Body of pancreas (tissue), 4 donors: ENCODE data around the gene MBNL1. TPM values are rescaled to one million over a fixed set of nuclear protein-coding genes. Genes with fewer than 3 reads are reported as not detected.

Source experiments
- ATAC-seq: fragments of 150-250 bp; one replicate; pipeline ENCODE4 v1.9.1; 2016
- DNase-seq, 4 donors: peaks; one replicate each; pipeline ENCODE4 v3.0.0-alpha.2; 2019
- H3K27ac ChIP-seq, 4 donors: fragments of 200-600 bp; sonication (generic); 1 replicate in 3 of 4; 2 replicates in 1 of 4; pipeline versions ENCODE4 v1.5.1 to v1.6.1; 2016 to 2019; ENCODE audit warnings: mild to moderate bottlenecking in 1 of 4, mixed read lengths in 1 of 4, moderate library complexity in 1 of 4
- H3K27me3 ChIP-seq, 2 donors: fragments of 200-600 bp; sonication (generic); one replicate each; pipeline ENCODE4 v1.6.0; 2016; ENCODE audit warnings: mild to moderate bottlenecking in 1 of 2
- H3K36me3 ChIP-seq, 2 donors: fragments of 200-600 bp; sonication (generic); replicated peaks in 1 of 2; 2 replicates each; pipeline ENCODE4 v1.5.1; 2016; ENCODE audit warnings: low read depth in 2 of 2; ENCODE audit not compliant: insufficient read depth in 1 of 2
- H3K4me1 ChIP-seq: fragments of 200-600 bp; sonication (generic); one replicate; pipeline ENCODE4 v1.6.0; 2016
- H3K4me3 ChIP-seq, 2 donors: fragments of 200-600 bp; sonication (generic); 1 replicate in 1 of 2; 2 replicates in 1 of 2; pipeline ENCODE4 v1.5.1; 2016 to 2019
- H3K9me3 ChIP-seq, 3 donors: fragments of 200-600 bp; sonication (generic); 1 replicate in 2 of 3; 2 replicates in 1 of 3; pipeline ENCODE4 v1.5.1; 2016
- POLR2A ChIP-seq, 3 donors: fragments of 450-650 bp; IDR thresholded peaks; one replicate each; pipeline ENCODE4 v1.6.1; 2016; ENCODE audit warnings: antibody characterized with exemption in 3 of 3, mild to moderate bottlenecking in 2 of 3
- WGBS, 2 donors: methylation state at CpG; one replicate each; pipeline ENCODE4 v1.1.5; 2017; 5-methylcytosine and 5-hydroxymethylcytosine counted together
- intact Hi-C: fragments of 100-400 bp; cut with DNase I; formaldehyde crosslinking; loops from one replicate; pipeline ENCODE4 v1.15.1; 2023
- total RNA-seq, 2 donors: library from RNA; depleted of rRNA; stranded (reverse); fragments of >200 nt; gene quantifications; one replicate each; pipeline ENCODE4 v1.1.0, GENCODE V29; 2016
- TF ChIP-seq, protein P1 (sequence below), 7 experiments: fragments of 450-650 bp in 4 of 7; fragments of 200-600 bp in 3 of 7; sonication (generic) in 3 of 7; IDR thresholded peaks; one replicate each; pipeline ENCODE4 v1.5.1; 2016 to 2019; ENCODE audit warnings: antibody characterized with exemption in 7 of 7

Gene MBNL1
- total RNA-seq, 2 donors from 2014 or later: 77.3 to 82.4 TPM

DNA sequence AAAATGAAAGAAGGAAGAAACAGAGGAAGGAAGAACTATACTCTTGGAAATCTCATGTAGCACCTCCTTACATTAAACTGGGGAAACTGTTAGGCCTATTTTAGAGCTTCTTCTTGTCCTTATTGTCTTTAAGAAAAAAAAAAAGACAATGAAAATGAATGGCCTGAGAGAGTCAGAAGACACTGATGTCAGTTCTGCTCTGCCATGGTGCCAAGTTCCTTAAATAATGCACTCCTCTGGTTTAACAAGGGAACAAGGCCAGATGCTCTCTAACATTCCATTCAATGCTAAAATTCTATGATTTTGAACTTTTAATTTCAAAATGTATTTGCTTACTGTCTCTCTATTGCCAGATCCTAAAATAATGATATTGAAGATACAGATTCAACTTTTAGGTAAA, 4.4 kb upstream of the MBNL1 start:
- no peak for DNase-seq
- no peaks in the 10 kb centered on the region for H3K27me3 ChIP-seq
- H3K9me3 ChIP-seq: no peaks in the 10 kb centered on the region
- TF ChIP-seq, protein P1, sequence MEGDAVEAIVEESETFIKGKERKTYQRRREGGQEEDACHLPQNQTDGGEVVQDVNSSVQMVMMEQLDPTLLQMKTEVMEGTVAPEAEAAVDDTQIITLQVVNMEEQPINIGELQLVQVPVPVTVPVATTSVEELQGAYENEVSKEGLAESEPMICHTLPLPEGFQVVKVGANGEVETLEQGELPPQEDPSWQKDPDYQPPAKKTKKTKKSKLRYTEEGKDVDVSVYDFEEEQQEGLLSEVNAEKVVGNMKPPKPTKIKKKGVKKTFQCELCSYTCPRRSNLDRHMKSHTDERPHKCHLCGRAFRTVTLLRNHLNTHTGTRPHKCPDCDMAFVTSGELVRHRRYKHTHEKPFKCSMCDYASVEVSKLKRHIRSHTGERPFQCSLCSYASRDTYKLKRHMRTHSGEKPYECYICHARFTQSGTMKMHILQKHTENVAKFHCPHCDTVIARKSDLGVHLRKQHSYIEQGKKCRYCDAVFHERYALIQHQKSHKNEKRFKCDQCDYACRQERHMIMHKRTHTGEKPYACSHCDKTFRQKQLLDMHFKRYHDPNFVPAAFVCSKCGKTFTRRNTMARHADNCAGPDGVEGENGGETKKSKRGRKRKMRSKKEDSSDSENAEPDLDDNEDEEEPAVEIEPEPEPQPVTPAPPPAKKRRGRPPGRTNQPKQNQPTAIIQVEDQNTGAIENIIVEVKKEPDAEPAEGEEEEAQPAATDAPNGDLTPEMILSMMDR (IDR thresholded peaks at IDR 0.05): no peak
- TF ChIP-seq POLR2A (IDR thresholded peaks at IDR 0.05): no peak
- no peak for ATAC-seq
- intact Hi-C loops: no loop called here
- no peaks in the 10 kb centered on the region for H3K36me3 ChIP-seq
- no peak overlapping the region for H3K27ac ChIP-seq
- no peak overlapping the region for H3K4me3 ChIP-seq
- peaks cover 32% of the 10 kb centered on the region for H3K4me1 ChIP-seq

DNA sequence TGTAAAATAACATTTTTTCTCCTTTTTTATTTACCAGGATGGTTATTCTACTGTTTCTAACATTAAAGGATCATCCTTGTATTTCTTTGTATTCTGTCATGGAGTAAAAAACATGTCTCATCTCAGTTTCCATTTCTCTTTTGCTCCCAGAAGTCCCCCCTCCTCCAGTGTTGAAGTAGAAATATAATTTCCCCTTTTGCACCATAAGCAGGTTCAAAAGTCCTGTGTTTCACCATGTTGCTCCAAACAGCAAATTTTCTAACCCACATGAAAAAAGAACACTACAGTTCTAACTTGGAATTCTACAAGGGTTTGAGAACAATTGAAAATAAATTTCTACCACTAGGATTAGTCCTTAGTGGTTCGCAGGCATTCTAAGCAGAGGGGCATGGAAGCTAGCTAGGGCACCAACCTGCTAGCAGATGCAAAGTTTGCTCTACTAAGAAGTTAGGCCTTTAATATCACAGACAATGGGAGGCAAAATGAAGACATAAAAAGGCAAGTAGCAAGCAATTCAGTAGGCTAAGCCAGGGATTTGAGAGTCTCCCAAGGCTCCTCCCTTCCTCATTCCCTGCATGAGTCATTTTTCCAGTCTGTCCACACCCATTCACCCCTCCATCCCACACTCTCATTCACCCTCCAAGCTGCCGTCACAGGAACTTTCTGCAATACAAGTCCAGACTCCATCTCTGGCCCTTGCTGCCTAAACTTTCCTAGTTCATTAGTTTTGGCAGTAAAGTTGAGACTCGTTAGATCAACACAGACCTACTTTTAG, 2.3 kb upstream of the MBNL1 start:
- H3K4me1 ChIP-seq: peaks cover 29% of the 10 kb centered on the region
- H3K4me3 ChIP-seq: no peak overlapping the region
- TF ChIP-seq, protein P1 (IDR thresholded peaks at IDR 0.05): peak in 1 of 7 experiments; percentile 15
- peak in 2 of 3 donors; percentile 10 to 26 for TF ChIP-seq POLR2A (IDR thresholded peaks at IDR 0.05)
- H3K27me3 ChIP-seq: no peaks in the 10 kb centered on the region
- DNase-seq (peak; percentile 33 to 69 (median 56)), ATAC-seq (no peak)
- WGBS, 2 donors: 73 to 75% methylated on average over 3 of the region's 3 CpGs
- peak overlapping the region; percentile 26 to 98 (median 97) for H3K27ac ChIP-seq
- intact Hi-C loops: no loop called here
- no peaks in the 10 kb centered on the region for H3K36me3 ChIP-seq
- no peaks in the 10 kb centered on the region for H3K9me3 ChIP-seq

DNA sequence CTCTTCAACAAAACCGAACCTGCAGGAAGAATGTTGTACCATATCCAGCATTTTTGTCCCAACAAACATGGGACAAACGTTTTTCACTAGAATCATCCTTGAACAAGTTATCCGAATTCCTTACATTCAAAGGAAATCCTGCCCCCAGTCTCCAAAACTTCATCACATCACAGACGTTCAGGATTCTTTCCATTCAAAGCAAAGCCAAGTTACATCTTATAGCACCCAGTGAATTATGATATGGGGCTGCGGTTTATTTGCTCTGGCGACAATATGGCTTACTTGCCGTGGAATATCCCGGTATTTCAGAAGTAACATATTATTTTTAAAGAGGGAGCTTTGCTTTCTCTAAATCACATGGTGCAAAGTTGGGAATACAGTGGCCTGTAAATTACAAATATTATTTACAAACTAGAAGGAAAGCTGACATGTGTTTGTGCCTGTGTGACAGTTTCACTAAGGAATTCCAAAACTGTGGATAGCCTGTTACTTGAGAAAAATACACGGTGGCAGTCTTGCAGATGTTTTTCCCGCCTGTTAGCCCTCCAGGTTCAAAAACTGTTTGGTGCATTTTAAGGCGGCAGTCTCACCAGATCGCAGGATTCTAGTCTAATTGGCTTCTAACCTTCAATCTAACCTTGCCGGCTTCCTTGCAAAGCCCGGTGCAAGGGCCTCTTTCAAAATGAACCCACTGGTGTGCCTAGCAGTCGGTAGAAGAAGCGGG, 736 bp upstream of the MBNL1 start:
- peak overlapping the region; percentile 97 to 98 (median 98) for H3K27ac ChIP-seq
- no peaks in the 10 kb centered on the region for H3K9me3 ChIP-seq
- intact Hi-C loops: no loop called here
- H3K4me3 ChIP-seq: peak overlapping the region; percentile 63 to 75
- ATAC-seq (no peak), DNase-seq (no peak)
- no peaks in the 10 kb centered on the region for H3K27me3 ChIP-seq
- H3K4me1 ChIP-seq: peaks cover 37% of the 10 kb centered on the region
- WGBS, 2 donors: 5 to 8% methylated on average over 15 to 16 of the region's 16 CpGs
- H3K36me3 ChIP-seq: no peaks in the 10 kb centered on the region
- TF ChIP-seq, protein P1 (IDR thresholded peaks at IDR 0.05): no peak
- TF ChIP-seq POLR2A (IDR thresholded peaks at IDR 0.05): no peak

DNA sequence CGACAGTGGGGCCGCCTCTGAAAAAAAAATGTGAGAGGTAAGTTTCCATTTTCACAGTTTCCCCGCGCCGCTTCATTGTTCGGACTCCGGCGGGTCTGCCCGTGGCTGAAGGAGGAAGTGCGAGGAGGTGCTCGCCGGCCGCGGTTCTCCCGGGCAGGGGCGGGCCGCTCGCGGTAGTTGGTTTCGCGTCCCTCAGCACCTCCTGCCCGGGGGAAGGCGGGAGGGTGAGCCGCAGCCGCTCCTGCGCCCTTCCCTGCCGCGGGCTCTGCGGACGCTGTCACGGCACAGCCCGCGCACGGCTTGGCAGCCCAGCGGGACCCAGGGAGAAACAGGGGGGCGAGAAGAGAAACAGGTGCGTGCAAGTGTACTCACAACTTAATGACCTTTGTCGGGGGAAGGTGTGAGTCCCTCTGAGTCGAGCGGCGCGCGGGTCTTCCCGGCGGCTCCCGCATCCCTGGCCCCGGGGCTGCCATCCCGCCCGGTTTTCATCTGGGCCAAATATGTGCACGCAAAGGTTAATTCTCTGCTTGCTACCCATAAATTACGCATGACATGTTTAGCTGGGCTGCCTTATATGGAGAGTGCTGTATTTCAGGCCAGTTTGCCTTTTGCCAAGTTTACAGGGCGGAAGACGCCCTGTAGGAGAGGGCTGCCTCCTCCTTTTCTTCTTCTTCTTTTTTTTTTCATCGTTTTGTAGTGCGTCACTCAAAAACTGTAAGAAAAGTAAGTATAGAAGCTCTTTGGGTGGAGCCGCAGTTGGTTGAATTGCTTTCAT, 514 bp downstream of the MBNL1 start:
- WGBS, 2 donors: 0% methylated on average over 39 to 56 of the region's 56 CpGs
- H3K27me3 ChIP-seq: no peaks in the 10 kb centered on the region
- ATAC-seq (peak; percentile 76), DNase-seq (peak; percentile 64 to 83 (median 68))
- H3K9me3 ChIP-seq: no peaks in the 10 kb centered on the region
- intact Hi-C loops: no loop called here
- H3K4me1 ChIP-seq: peaks cover 40% of the 10 kb centered on the region
- TF ChIP-seq, protein P1 (IDR thresholded peaks at IDR 0.05): peak in 1 of 7 experiments; percentile 10
- peak; percentile 37 to 73 (median 63) for TF ChIP-seq POLR2A (IDR thresholded peaks at IDR 0.05)
- H3K4me3 ChIP-seq: peak overlapping the region; percentile 63 to 75
- H3K27ac ChIP-seq: peak overlapping the region; percentile 97 to 98 (median 98)
- no peaks in the 10 kb centered on the region for H3K36me3 ChIP-seq
